Stimulated activated CD4-positive, alpha-beta T cell treated with anti-CD3 and anti-CD28 coated beads, Interleukin-1b, Interleukin-23, amount 100 ng/mL, for 1 hour (primary cell): ENCODE results near the gene NR6A1.
"Not testable (repeated sequence)": the region's sequence is repeated elsewhere in the genome, so short reads cannot be mapped to it uniquely, and the experiment has no call there.

Source experiments
- DNase-seq, 2 donors: peaks; one replicate each; pipeline ENCODE4 v3.0.0-alpha.2; 2020; ENCODE audit warnings: low read depth in 2 of 2

The NR6A1 gene

GRCh38 chr9:124615840-124616239, 155.3 kb downstream of the NR6A1 start:
- not testable (repeated sequence) for DNase-seq

- DNase-seq: no peak
These were observed 155.9 kb downstream of the NR6A1 start for GRCh38 chr9:124615100-124615742.

GRCh38 chr9:124613849-124614248, 157.3 kb downstream of the NR6A1 start:
- no peak for DNase-seq

GRCh38 chr9:124611106-124611505, 160.0 kb downstream of the NR6A1 start:
- no peak for DNase-seq

GRCh38 chr9:124606027-124606426, 165.1 kb downstream of the NR6A1 start:
- no peak for DNase-seq

GRCh38 chr9:124605258-124605657, 165.9 kb downstream of the NR6A1 start:
- DNase-seq: no peak

GRCh38 chr9:124602632-124603031, 168.5 kb downstream of the NR6A1 start:
- DNase-seq: no peak

- no peak for DNase-seq
These were observed 168.9 kb downstream of the NR6A1 start for GRCh38 chr9:124602204-124602603.

GRCh38 chr9:124600407-124600806, 170.7 kb downstream of the NR6A1 start:
- no peak for DNase-seq

GRCh38 chr9:124599121-124599795, 171.9 kb downstream of the NR6A1 start:
- no peak for DNase-seq

GRCh38 chr9:124598048-124598447, 173.1 kb downstream of the NR6A1 start:
- DNase-seq: no peak

- no peak for DNase-seq
These were observed 174.8 kb downstream of the NR6A1 start for GRCh38 chr9:124596172-124596839.

- DNase-seq: no peak
These were observed 175.4 kb downstream of the NR6A1 start for GRCh38 chr9:124595743-124596142.

- no peak for DNase-seq
These were observed 176.4 kb downstream of the NR6A1 start for GRCh38 chr9:124594673-124595072.

GRCh38 chr9:124594225-124594624, 176.9 kb downstream of the NR6A1 start:
- no peak for DNase-seq

- no peak for DNase-seq
These were observed 177.5 kb downstream of the NR6A1 start for GRCh38 chr9:124593651-124594058.

GRCh38 chr9:124593200-124593599, 177.9 kb downstream of the NR6A1 start:
- DNase-seq: no peak

GRCh38 chr9:124590889-124591641, 180.0 kb downstream of the NR6A1 start:
- DNase-seq: no peak

GRCh38 chr9:124584631-124585030, 186.5 kb downstream of the NR6A1 start:
- DNase-seq: no peak

- DNase-seq: no peak
These were observed 188.0 kb downstream of the NR6A1 start for GRCh38 chr9:124583134-124583533.

- DNase-seq: no peak
These were observed 190.9 kb downstream of the NR6A1 start for GRCh38 chr9:124580186-124580585.

GRCh38 chr9:124576751-124577150, 194.4 kb downstream of the NR6A1 start:
- no peak for DNase-seq
